GM12801 (cell line): ENCODE measurements around the gene MTHFD1L.

Source experiments
- TF ChIP-seq, protein P1 (sequence below): IDR thresholded peaks from one replicate; pipeline ENCODE4 v1.5.1; 2011; ENCODE audit warnings: control low read depth; ENCODE audit not compliant: insufficient read length; ENCODE audit errors: extremely low read depth

Gene MTHFD1L

GRCh38 chr6:151034825-151035781, 169.6 kb downstream of the MTHFD1L start:
- TF ChIP-seq, protein P1, sequence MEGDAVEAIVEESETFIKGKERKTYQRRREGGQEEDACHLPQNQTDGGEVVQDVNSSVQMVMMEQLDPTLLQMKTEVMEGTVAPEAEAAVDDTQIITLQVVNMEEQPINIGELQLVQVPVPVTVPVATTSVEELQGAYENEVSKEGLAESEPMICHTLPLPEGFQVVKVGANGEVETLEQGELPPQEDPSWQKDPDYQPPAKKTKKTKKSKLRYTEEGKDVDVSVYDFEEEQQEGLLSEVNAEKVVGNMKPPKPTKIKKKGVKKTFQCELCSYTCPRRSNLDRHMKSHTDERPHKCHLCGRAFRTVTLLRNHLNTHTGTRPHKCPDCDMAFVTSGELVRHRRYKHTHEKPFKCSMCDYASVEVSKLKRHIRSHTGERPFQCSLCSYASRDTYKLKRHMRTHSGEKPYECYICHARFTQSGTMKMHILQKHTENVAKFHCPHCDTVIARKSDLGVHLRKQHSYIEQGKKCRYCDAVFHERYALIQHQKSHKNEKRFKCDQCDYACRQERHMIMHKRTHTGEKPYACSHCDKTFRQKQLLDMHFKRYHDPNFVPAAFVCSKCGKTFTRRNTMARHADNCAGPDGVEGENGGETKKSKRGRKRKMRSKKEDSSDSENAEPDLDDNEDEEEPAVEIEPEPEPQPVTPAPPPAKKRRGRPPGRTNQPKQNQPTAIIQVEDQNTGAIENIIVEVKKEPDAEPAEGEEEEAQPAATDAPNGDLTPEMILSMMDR: no peak

DNA sequence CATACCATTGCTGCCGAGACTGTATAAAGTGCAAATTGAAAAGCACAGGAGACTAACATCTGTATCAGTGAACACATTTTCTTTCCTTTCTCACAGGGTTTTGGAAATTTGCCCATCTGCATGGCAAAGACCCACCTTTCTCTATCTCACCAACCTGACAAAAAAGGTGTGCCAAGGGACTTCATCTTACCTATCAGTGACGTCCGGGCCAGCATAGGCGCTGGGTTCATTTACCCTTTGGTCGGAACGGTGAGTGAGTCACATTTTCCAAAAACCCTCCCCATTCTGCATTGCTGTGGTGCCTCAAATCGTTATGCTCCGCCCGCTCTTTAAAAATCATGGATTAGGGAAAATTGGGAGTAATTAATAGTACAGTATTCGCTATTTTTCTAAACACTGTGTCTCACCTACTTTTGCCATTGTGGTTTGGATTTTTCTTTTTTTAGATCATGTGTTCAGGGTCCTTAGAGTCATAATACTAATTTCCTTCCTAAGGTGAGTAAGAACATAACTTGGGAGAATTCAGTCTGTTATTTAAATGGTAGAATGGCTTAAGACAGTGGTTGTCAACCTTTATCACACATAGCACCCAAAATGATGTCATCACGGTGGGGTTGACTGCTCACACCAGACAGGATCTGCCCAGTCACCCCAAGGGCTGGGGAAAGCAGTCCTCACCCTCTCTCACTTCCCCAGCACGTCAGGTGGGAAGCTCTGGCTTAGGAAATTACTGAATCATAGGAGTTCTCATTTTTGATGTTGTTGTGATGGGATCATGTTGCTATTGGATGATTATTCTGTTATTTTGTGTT, 171.6 kb downstream of the MTHFD1L start:
- TF ChIP-seq, protein P1: no peak

GRCh38 chr6:151038616-151039015, 173.1 kb downstream of the MTHFD1L start:
- TF ChIP-seq, protein P1: no peak

- TF ChIP-seq, protein P1: no peak
Measured at GRCh38 chr6:151041686-151042085, 176.2 kb downstream of the MTHFD1L start.

DNA sequence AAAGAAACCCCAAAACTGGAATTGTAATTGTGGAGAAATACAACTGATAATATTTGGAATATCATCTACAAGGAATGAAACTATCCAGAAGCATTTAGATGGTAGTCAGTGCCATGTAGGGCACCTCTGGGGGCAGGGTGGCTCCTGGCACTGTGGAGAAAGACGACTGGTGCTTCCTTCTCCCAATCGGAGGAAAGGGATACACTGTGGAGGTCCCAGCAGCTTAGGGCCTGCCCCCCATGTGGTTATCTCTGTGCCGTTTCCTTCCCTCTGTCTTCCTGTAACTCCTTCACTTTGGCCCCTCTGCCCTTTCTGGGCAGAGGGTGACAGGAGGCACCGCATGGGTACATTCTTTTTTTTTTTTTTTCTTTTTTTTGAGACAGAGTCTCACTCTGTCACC, 178.4 kb downstream of the MTHFD1L start:
- TF ChIP-seq, protein P1: no peak

DNA sequence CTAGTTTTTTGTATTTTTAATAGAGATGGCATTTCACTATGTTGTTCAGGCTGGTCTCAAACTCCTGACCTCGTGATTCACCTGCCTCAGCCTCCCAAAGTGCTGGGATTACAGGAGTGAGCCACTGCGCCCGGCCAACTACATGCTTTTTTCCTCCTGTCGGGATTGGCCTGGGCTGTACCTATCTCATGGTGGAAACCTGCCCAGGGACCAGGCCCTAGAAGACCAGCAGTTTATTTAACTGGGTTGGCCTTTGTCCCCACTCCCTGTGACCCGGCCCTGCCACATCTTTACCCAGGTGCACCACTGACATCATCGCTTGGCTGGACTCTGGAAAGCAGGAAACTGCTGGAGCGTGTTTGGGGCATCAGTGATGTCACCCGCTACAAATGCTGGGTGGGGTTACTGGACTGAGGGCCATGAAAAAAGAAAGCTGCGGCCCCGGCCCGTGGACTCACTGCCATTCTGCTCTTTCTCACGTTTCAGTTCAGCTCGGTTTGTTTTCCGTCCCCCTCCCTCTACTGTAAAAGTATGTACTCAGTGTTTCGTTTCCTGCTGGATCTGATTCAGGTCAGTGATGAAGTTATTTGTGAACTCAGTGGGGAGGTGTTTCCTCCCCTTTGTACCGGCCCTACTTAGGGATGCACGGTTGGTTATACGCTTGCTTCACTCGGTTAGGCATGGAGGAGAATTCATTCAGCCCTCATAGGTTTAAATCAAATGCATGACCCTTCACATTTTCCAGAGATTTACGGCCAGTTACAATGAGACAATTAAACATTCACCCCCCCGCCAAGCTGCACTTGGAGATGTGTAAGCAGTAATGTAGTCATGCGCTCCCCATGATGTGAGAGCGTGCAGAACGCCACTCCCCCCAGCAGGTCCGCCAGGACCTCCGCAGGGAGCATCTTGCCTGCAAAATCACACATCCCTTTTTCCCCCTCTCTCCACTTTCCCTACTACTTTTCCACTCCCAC, 179.3 kb downstream of the MTHFD1L start:
- TF ChIP-seq, protein P1: no peak
